Thoracic aorta (tissue), 2 donors: Measurements from ENCODE around the gene UNC13D. TPM values are rescaled to one million over a fixed set of nuclear protein-coding genes. Genes with fewer than 3 reads are reported as not detected.

Experiments
- ATAC-seq: fragments of 150-250 bp; one replicate; pipeline ENCODE4 v1.8.0; 2017; ENCODE audit warnings: low read depth; ENCODE audit not compliant: insufficient number of reproducible peaks, low FRiP score
- DNase-seq: peaks from one replicate; pipeline ENCODE4 v3.0.0-alpha.2; 2020; ENCODE audit warnings: low spot score
- H3K27ac ChIP-seq, 2 donors: fragments of 200-600 bp; sonication (generic); 1 replicate in 1 of 2; 2 replicates in 1 of 2; pipeline ENCODE4 v1.5.1; 2016; ENCODE audit warnings: mild to moderate bottlenecking in 2 of 2, moderate library complexity in 2 of 2
- H3K27me3 ChIP-seq: fragments of 200-600 bp; sonication (generic); replicated peaks from 2 replicates; pipeline ENCODE4 v1.6.0; 2016; ENCODE audit warnings: mild to moderate bottlenecking; ENCODE audit not compliant: insufficient read depth
- H3K36me3 ChIP-seq: fragments of 200-600 bp; sonication (generic); one replicate; pipeline ENCODE4 v1.5.1; 2016
- H3K4me1 ChIP-seq, 2 donors: fragments of 200-600 bp; sonication (generic); 1 replicate in 1 of 2; 2 replicates in 1 of 2; pipeline versions ENCODE4 v1.5.1 to v1.6.0; 2016; ENCODE audit warnings: low read depth in 2 of 2, mild to moderate bottlenecking in 1 of 2; ENCODE audit not compliant: control insufficient read depth in 1 of 2
- H3K4me3 ChIP-seq: fragments of 200-600 bp; sonication (generic); 2 replicates; pipeline ENCODE4 v1.5.1; 2016; ENCODE audit warnings: mild to moderate bottlenecking
- H3K9me3 ChIP-seq: fragments of 200-600 bp; sonication (generic); 2 replicates; pipeline ENCODE4 v1.5.1; 2016
- CTCF ChIP-seq: fragments of 200-600 bp; sonication (generic); IDR thresholded peaks from one replicate; pipeline ENCODE4 v1.5.1; 2019; ENCODE audit warnings: antibody characterized with exemption
- total RNA-seq, 2 donors: library from RNA; depleted of rRNA; stranded (reverse); fragments of >200 nt; gene quantifications; one replicate each; pipeline versions ENCODE4 v1.1.0 to v1.2.3, GENCODE V29; 2016

The UNC13D gene
- total RNA-seq, 2 donors from 2014 or later = 13.5 to 36.0 TPM

DNA sequence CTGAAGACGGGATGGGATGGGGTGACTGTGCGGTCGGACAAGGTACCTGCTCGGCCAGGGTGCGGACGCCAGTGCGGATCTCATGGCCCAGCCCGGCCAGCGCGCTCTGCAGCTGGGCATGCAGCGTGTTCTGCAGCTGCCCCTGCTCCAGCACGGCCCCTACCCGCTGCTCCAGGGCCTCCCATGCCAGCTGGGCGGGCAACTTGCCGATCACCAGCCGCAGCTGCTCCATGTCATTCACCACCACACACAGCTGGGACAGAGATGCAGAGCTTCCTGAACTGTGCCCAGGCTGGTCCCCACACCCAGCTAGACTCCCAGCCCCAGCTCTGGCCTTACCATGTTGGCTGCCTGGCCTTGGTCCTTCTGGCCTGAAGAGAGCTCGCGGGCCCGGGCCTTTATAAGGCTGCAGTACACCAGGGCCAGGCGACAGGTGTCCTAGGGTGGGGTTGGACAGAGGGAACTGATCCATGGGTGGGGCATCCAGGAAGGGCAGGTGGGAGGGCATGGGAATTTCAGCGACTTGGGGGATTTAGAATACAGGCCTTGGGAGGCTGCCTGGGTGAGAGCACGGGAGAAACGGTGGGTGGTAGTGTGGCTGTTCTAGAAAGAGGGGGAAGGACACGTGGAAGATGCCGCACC, 9.8 kb downstream of the UNC13D start:
- H3K27ac ChIP-seq = no peak overlapping the region
- no peaks in the 10 kb centered on the region for H3K9me3 ChIP-seq
- TF ChIP-seq CTCF = no peak
- H3K4me3 ChIP-seq = no peak overlapping the region
- no peak for ATAC-seq
- peaks cover 5% of the 10 kb centered on the region for H3K36me3 ChIP-seq
- H3K27me3 ChIP-seq = no peaks in the 10 kb centered on the region
- H3K4me1 ChIP-seq = peaks cover 0 to 6% of the 10 kb centered on the region in 2 donors
- DNase-seq = no peak

GRCh38 chr17:75832652-75833400, 11.4 kb downstream of the UNC13D start:
- Histone ChIP-seq H3K4me3 (no peak overlapping the region), H3K27ac (peak overlapping the region in 1 of 2 donors; percentile 30), H3K4me1 (peaks cover 3 to 11% of the 10 kb centered on the region in 2 donors), H3K27me3 (no peaks in the 10 kb centered on the region), H3K9me3 (no peaks in the 10 kb centered on the region), H3K36me3 (peaks cover 5% of the 10 kb centered on the region)
- no peak for TF ChIP-seq CTCF
- ATAC-seq (no peak), DNase-seq (no peak)

GRCh38 chr17:75832164-75832651, 12.0 kb downstream of the UNC13D start:
- no peak overlapping the region for H3K4me3 ChIP-seq
- ATAC-seq = no peak
- no peaks in the 10 kb centered on the region for H3K9me3 ChIP-seq
- TF ChIP-seq CTCF = no peak
- H3K36me3 ChIP-seq = peaks cover 5% of the 10 kb centered on the region
- H3K27ac ChIP-seq = peak overlapping the region in 1 of 2 donors; percentile 30
- no peaks in the 10 kb centered on the region for H3K27me3 ChIP-seq
- DNase-seq = no peak
- peaks cover 9 to 18% of the 10 kb centered on the region in 2 donors for H3K4me1 ChIP-seq

DNA sequence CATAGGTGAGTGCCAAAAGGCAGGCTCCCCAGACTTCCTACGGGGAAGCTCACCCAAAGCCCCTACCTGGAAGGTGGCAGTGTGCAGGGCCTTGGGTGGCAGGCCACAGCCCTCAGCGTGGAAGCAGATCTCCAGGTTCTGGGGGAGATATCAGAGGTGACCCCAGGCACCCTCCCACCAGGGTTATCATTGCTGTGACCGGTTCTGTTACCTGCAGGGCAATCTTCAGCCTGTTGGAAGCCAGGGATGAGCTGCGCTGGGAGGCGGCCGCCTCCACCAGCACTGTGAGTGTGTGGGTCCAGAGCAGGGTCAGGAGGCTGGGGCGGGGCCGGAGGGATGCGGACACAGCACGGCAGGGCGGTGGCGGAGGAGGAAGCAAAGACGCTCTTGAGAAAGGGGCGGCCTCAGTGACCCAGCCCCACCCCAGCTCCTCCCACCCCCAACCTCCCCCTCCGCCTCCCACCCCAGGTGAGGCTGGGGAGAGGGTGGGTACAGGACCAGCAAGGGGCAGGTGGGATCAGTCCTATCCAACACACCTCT, 13.1 kb downstream of the UNC13D start:
- Histone ChIP-seq H3K27me3 (no peaks in the 10 kb centered on the region), H3K36me3 (peaks cover 5% of the 10 kb centered on the region), H3K27ac (no peak overlapping the region), H3K9me3 (no peaks in the 10 kb centered on the region), H3K4me3 (no peak overlapping the region), H3K4me1 (peaks cover 10 to 24% of the 10 kb centered on the region in 2 donors)
- TF ChIP-seq CTCF = no peak
- ATAC-seq (no peak), DNase-seq (no peak)
